ENCODE results near the gene OVCH2. TPM values are rescaled to one million over a fixed set of nuclear protein-coding genes. Genes with fewer than 3 reads are reported as not detected.
"Not testable (repeated sequence)": the region's sequence is repeated elsewhere in the genome, so short reads cannot be mapped to it uniquely, and the experiment has no call there.

The OVCH2 gene
- total RNA-seq, 1 experiment from 2014 or later, result not detected

- no peak for DNase-seq (ENCODE audit: extremely low read depth, low read depth)
Measured at GRCh38 chr11:7672276-7672959, 33.9 kb downstream of the OVCH2 start.

GRCh38 chr11:7671347-7672215 is 34.7 kb downstream of the OVCH2 start:
- DNase-seq (ENCODE audit: extremely low read depth, low read depth), result no peak

GRCh38 chr11:7670641-7671040 is 35.6 kb downstream of the OVCH2 start:
- no peak for DNase-seq (ENCODE audit: extremely low read depth, low read depth)

- no peak for DNase-seq (ENCODE audit: extremely low read depth, low read depth)
Measured at GRCh38 chr11:7668911-7669310, 37.4 kb downstream of the OVCH2 start.

- DNase-seq (ENCODE audit: extremely low read depth, low read depth), result no peak
Measured at GRCh38 chr11:7668464-7668863, 37.8 kb downstream of the OVCH2 start.

GRCh38 chr11:7667460-7667859 is 38.8 kb downstream of the OVCH2 start:
- DNase-seq (ENCODE audit: extremely low read depth, low read depth), result no peak

- DNase-seq (ENCODE audit: extremely low read depth, low read depth), result no peak
Measured at GRCh38 chr11:7666292-7666866, 39.9 kb downstream of the OVCH2 start.

- DNase-seq (ENCODE audit: extremely low read depth, low read depth), result peak; percentile 65
Measured at GRCh38 chr11:7665473-7666291, 40.6 kb downstream of the OVCH2 start.

GRCh38 chr11:7664867-7665266 is 41.4 kb downstream of the OVCH2 start:
- no peak for DNase-seq (ENCODE audit: extremely low read depth, low read depth)

GRCh38 chr11:7663531-7663930 is 42.7 kb downstream of the OVCH2 start:
- not testable (repeated sequence) for DNase-seq (ENCODE audit: extremely low read depth, low read depth)

- peak; percentile 21 for DNase-seq (ENCODE audit: extremely low read depth, low read depth)
Measured at GRCh38 chr11:7657306-7658025, 48.8 kb downstream of the OVCH2 start.

GRCh38 chr11:7656704-7657103 is 49.6 kb downstream of the OVCH2 start:
- no peak for DNase-seq (ENCODE audit: extremely low read depth, low read depth)

GRCh38 chr11:7655253-7656217 is 50.7 kb downstream of the OVCH2 start:
- DNase-seq (ENCODE audit: extremely low read depth, low read depth), result no peak

- DNase-seq (ENCODE audit: extremely low read depth, low read depth), result no peak
Measured at GRCh38 chr11:7654195-7654705, 52.0 kb downstream of the OVCH2 start.

- no peak for DNase-seq (ENCODE audit: extremely low read depth, low read depth)
Measured at GRCh38 chr11:7651700-7652099, 54.6 kb downstream of the OVCH2 start.

GRCh38 chr11:7651140-7651551 is 55.1 kb downstream of the OVCH2 start:
- no peak for DNase-seq (ENCODE audit: extremely low read depth, low read depth)

GRCh38 chr11:7648264-7648663 is 58.0 kb downstream of the OVCH2 start:
- no peak for DNase-seq (ENCODE audit: extremely low read depth, low read depth)

GRCh38 chr11:7646866-7647265 is 59.4 kb downstream of the OVCH2 start:
- DNase-seq (ENCODE audit: extremely low read depth, low read depth), result no peak

- no peak for DNase-seq (ENCODE audit: extremely low read depth, low read depth)
Measured at GRCh38 chr11:7645206-7645605, 61.1 kb downstream of the OVCH2 start.
